GM10266 (cell line): ENCODE data around the gene RPUSD4.

Source experiments
- DNase-seq: peaks from one replicate; pipeline ENCODE4 v3.0.0; 2012; ENCODE audit errors: extremely low spot score
- TF ChIP-seq, protein P1 (sequence below): IDR thresholded peaks from 2 replicates; pipeline ENCODE4 v1.5.1; 2012; ENCODE audit warnings: mild to moderate bottlenecking, low read depth; ENCODE audit not compliant: control insufficient read depth, insufficient read depth; ENCODE audit errors: missing control alignments

RPUSD4 gene

DNA sequence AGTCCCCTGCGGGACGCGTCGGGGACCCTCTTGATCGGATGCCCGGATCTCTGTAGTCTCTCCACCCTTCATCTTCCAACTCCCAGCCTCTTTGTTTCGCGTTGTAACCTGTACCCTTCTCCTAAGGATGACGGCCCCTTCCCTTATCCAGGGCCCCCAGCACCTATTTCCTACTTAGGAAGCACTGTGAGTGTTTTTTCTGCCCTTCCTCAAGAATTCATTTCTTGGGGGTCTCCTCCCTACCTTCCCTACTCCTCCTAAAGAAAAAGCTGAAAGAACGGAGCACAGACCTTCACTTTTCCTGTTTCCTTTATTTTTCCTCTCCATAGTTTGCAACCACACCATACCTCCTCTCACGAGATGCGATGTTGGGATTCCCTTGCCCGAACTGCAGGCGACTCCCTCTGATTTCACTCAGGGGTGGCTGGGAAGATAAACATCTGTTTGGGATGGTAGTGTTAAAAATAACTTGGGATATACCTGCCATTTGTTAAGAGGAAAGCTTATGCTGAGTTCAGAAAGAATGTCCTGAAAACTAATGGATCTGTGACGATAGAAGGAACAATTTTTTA lies 725 bp upstream of the RPUSD4 start:
- no peak for DNase-seq
- TF ChIP-seq, protein P1, sequence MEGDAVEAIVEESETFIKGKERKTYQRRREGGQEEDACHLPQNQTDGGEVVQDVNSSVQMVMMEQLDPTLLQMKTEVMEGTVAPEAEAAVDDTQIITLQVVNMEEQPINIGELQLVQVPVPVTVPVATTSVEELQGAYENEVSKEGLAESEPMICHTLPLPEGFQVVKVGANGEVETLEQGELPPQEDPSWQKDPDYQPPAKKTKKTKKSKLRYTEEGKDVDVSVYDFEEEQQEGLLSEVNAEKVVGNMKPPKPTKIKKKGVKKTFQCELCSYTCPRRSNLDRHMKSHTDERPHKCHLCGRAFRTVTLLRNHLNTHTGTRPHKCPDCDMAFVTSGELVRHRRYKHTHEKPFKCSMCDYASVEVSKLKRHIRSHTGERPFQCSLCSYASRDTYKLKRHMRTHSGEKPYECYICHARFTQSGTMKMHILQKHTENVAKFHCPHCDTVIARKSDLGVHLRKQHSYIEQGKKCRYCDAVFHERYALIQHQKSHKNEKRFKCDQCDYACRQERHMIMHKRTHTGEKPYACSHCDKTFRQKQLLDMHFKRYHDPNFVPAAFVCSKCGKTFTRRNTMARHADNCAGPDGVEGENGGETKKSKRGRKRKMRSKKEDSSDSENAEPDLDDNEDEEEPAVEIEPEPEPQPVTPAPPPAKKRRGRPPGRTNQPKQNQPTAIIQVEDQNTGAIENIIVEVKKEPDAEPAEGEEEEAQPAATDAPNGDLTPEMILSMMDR = no peak

DNA sequence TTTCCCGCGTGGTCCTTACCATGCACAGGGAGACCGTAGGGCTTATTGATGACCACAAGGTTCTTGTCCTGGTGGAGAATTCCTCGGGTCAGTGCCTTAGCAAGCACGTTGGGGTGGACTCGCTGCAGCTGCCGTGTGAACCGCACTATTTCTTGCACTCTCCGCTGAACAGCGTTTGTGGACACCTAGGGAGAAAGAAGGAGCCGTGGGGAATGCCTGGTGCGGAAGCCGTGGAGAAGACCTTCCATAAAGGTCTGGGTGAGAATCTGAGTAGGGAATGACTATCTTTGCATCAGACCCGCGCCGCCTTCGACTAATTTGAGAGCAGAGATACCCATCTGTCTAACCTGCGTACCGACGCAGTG lies 597 bp downstream of the RPUSD4 start:
- DNase-seq = no peak
- TF ChIP-seq, protein P1 = no peak

DNA sequence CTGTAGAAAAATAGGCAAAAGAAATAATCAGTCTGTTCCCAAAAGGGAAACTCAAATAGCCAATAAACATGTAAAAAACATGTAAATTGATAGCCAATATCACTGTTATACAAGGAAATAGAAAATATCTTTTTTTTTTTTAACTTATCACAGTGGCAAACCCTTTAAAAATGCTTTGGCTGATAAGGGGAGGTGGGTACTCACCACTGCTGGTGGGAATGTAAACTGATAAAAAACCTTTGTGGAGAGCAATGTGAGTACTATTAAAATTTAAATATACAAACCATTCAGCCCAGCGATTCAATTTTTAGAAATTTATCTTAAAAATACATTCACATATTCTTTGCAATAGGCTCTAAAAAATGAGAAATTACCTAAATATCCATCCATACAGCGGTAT lies 3.6 kb downstream of the RPUSD4 start:
- no peak for DNase-seq
- TF ChIP-seq, protein P1 = no peak

DNA sequence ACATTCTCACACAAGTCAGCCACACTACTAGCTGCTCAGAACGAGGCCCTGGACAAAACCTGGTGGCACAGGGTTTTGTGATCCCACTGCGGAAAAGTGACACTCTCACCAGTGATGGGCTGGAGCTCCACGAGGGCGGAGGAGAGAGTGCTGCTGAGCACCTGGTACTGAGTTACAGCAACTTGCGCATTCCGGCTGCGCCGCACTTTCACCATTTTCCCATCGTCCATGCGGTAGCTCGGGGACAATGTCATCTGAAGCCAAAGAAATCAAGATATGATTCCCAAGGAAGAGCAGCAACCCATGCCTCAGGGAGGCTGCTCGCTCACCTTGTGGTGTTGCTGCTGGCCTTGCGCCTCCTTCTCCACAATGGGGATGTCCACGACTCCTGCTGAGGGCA lies 6.1 kb downstream of the RPUSD4 start:
- DNase-seq = no peak
- TF ChIP-seq, protein P1 = no peak

DNA sequence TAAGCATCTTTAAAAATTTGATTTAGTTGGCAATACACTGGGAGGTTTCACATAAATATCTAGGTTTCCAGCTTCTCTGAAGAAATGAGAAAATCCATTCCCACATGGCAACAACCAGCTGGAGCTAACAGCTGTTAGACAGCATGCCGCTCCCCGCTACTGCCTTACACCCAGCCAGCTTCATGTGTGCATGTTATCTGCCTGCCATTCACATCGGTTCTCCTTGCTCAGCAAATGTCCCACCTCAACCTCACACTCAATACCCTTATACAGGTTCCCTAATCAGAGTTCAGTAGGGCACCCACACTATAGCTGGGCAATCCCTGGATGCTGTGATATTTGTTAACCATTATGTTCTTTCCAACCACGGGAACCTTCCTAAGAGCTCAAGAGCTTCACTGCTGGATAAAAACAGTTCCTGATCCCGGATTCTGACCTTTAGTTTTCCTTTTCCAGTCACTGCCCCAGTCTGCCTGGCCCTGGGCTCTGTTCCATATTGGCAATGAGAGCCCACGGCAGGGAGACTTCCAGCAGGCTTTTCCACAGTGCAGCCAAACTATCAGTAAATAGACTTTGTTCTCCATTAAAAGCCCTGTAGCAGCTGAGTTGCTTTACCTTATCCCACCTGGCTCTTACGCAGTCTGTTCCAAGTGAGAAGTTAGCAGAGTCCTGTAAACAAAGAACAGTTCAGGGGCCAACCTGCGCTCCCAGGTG lies 8.6 kb downstream of the RPUSD4 start:
- DNase-seq = no peak
- TF ChIP-seq, protein P1 = no peak

DNA sequence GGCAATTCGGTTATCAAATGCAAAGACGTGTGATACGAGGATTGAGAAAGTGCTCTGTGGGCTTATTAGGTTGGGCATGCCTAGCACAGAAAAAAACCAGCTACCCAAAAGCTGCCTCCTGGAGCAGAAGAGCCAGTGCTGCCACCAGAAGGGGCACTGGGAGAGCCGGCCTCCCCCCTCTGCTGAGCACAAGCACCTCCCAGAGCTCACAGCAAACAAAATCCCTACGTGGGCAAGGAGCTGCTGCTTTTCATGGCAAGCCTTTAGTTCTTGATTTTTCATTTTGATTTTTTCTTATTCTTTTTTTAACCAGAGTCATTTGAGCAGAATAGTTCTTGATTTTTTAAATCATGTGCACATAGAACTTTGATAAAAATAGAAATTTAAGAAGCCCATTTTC lies 12.8 kb downstream of the RPUSD4 start:
- no peak for DNase-seq
- TF ChIP-seq, protein P1 = no peak

DNA sequence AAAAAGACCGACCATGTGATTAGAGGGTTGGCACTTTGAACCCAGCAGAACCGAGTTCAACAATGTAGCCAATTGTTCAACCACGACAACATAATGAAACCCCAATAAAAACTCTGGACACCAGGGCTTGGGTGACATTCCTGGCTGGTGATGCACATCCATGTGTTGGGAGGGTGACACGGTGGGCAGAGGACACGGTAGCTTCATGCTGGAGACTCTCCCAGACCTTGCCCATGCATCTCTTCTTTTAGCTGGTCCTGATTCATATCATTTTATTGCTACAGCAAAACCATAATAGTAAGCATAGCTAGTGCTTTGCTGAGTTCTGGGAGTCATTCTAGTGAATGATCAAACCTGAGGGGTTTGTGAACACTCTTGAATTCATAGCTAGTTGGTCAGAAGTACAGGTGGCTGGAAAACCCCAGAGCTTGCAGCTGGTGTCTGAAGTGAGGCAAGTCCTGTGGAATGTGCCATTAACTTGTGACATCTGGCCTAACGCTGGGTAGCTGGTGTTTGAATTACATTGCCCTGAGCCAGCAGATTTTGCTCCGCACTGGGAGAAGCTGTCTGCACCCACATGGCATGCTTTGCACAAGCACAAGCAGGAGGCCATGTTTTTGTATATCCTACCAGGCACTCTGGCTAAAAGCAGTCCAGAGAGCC lies 14.0 kb downstream of the RPUSD4 start:
- DNase-seq = no peak

More for the DNA sequence above, 14.0 kb downstream of the RPUSD4 start:
- TF ChIP-seq, protein P1 = no peak
